ENCODE data around the gene RAB24.

- TF ChIP-seq CTCF (IDR thresholded peaks at IDR 0.05; ENCODE audit: poor library complexity): no peak
- no peak for TF ChIP-seq EZH2 (IDR thresholded peaks at IDR 0.05; ENCODE audit: borderline replicate concordance)
Observed at GRCh38 chr5:177269232-177269895, 34.2 kb downstream of the RAB24 start.
